ENCODE data around the gene SHISAL1.

Gene SHISAL1

DNA sequence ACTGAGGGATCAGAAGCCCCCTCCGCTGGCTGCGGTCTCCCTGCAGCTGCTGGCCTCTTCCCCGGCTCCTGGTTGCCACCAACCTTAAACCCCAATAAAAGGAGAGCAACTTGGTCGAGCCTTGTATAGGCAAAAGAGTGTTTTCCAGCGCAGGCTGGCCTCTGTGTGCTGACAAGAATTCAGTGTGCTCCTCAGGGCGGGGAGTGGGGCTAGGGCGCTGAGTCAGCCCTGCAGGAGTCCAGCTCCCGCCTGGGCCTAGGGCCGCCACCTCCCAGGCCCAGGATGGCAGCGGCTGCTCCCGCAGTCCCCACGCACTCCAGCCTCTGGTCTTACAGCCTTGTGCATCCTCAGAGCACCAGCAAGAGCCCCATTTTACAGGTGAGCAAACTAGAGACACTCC lies at the start of gene SHISAL1:
SHISAL1 (minus strand) TSS at position 186 of the 400 bp plus-strand sequence. CDS start 12,006 bp downstream, outside the sequence.
- DNase-seq (ENCODE audit: low spot score) = no peak

DNA sequence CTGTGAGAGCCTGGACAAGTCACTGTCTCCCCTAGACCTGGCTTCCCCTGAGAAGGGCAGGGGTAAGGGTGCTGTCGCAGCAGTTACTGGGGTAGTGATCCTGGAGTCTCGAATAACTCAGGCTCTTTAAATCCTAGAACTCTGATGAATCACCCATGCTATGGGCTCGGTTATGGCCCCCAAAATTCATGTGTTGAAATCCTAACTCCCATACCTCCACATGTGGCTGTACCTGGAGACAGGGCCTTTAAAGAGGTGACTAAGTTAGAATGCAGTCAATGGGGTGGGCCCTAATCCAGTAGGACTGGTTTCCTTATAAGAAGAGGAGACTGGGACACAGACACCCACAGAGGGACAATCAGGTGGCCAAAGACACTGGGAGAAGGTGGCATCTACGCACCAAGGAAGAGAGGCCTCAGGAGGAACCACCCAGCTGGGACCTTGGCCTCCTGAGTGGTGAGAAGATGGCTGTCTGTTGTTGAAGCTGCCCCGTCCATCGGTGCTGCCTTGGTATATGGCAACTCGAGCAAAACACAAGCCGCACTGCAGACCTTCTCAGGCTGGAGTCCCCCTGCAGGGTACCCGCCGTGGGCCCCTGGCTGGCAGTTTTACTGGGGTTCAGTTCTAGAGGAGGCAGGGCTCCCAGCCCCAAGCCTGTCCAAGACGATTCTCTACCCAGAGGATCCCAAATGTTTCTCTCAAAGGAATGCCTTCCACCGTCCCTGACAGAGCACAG lies 48.8 kb upstream of the SHISAL1 start:
- DNase-seq (ENCODE audit: low spot score) = no peak

GRCh38 chr22:44360668-44361381 lies 48.1 kb upstream of the SHISAL1 start:
- DNase-seq (ENCODE audit: low spot score) = no peak

GRCh38 chr22:44360306-44360667 lies 47.5 kb upstream of the SHISAL1 start:
- DNase-seq (ENCODE audit: low spot score) = no peak

GRCh38 chr22:44359496-44360110 lies 46.9 kb upstream of the SHISAL1 start:
- no peak for DNase-seq (ENCODE audit: low spot score)

DNA sequence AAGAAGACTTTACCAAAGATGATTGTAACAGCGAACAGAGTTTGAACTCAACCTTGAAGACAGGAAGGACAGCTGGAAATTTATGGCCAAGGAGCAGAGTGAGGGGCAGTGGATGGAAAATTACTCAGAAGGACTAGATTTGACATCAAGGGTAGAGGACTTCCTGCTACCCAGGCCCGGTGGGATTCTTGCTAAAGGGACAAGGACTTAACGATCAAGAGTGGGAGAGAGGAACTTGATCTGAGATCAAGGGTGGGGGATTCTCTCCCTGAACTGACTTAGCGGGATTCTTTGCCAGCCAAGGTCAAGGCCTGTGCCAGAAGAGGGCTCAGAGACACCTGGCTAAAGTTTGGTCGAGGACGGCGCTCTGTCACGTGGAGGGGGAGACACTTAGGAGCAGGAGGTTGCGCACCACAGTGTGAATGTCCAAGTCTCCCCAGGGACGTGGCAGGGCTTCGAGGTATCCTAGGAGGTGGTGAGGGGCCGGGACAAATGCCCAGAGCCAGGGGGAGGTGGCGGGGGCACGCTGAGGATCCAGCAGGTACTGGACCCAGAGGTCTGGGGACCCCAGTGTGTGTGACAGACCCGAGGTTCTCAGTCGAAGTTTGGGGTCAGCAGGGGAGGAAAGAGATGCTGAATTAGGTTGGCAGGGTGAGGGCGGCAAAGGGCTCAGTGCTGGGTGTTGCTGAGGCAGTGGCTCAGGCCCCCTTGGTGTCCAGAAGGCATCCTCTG lies 46.1 kb upstream of the SHISAL1 start:
- no peak for DNase-seq (ENCODE audit: low spot score)

DNA sequence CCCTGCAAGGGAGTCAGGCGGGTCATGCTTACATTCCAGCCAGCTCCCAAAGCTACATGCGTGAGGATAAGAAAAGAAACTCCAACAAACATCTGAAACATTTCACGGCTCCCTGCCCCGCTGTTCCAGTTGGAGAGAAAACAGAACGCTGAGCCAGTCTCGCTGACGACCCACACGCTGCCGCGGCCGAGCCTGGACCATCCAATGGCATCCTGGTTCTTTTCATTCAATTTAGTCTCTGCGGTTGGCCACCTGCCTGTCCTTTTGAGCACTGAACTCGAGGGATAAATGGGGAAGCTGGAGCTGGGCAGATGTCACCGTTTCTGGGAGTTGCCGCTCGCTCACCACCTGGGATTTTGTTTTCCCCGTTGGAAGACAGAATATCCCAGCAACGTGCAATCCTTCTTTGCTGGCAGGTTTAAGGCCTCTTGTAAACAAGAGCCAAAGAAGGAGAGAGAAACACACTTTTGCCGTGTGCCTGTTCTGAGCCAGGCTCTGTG lies 45.3 kb upstream of the SHISAL1 start:
- no peak for DNase-seq (ENCODE audit: low spot score)

DNA sequence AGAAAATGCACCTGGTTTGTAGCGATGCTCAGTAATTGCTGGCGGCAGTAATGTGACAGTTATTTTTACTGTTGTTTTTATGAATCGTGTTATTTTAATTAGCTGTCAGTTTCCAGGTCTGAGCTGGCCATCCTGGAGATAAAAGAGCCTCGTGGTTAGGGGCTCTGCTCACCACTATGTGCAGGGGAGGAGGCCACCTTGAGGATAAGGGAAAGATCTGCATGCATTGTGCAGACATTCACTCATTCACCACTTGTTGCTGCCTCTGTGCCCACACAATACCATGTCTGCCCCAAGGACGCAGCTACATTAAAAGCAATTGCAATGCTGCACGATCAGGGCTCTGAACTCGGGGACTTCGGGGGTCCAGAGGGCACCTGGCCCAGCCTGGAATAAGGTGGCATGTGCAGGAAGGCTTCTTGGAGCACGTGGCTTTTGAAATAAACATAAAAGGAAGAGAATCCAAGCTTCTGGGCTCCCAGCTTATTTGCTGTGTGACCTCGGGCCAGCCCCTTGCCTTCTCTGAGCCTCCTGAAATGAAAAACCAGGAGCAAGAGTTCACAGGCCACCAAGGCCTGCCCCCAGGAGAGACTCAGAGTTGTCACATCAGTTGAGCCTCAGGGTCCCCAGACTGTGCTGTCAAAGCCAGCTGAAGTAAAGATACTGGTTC lies 44.7 kb upstream of the SHISAL1 start:
- DNase-seq (ENCODE audit: low spot score) = no peak

DNA sequence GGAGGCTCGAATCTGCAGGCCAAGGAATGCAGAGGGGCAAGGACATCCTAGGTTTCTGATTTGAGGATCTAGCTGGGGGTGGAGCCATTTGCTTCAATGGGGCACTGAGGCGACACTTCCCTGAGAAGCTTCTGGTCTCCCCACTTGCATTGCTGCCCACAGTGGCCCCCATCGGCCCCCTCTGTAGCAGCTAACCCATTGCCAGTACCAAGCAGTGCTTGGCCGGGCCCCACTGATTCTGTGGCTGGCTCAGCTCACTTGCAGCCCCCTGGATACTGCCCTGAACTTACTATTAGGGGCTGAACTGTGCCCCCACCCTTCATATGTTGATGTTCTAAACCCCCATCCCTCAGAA lies 42.9 kb upstream of the SHISAL1 start:
- DNase-seq (ENCODE audit: low spot score) = no peak

DNA sequence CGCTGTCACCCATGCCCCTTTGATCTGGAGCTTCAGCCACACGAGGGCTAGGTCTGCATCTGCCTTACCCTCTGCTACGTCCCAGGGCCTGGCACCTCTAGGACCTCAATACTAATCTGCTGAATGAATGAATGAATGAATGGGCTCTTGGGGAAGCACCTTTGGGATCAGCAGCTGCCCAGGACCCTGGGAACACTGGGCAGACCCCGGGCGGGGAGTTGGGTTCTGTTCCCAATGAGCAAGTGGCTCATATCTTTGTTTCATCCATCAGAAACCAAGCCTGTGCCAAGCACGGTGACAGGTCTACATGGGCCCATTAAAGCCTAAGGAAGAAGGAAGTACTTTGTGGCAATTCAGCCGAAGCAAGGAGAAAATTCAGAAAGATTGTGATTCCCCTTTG lies 41.5 kb upstream of the SHISAL1 start:
- DNase-seq (ENCODE audit: low spot score) = no peak

- no peak for DNase-seq (ENCODE audit: low spot score)
These were observed 40.3 kb upstream of the SHISAL1 start for GRCh38 chr22:44353041-44353440.

DNA sequence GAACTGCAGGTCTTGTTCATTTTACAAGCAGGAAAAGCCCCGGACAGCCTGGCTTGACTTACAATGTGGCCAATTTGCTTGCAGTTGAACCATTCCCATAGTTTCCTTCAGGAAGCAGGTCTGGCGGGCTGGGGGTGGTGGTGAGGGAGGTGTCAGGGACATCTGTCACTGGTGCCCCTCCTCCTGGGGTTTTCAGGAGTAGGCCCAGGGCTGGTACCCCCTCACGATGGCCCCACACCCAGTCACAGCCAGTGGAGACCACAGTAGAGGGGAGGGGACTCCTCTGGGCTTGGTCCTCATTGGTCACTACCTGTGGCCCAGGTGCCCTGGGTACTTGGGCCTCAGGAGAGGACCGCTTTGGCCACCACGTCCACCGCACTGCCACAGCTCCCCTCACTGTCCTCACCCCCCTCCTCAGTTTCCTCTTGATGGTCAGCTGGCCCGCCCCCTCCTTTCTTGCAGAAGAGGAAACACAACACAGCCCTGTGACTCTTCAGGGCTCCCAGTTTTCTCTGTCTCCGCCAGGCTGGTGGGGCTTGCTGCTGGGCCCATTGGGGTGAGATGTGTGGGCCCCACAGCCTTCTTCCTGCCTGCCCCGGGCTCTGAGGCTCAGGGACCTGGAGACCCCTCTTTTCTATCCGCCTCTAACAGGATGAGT lies 39.8 kb upstream of the SHISAL1 start:
- no peak for DNase-seq (ENCODE audit: low spot score)

DNA sequence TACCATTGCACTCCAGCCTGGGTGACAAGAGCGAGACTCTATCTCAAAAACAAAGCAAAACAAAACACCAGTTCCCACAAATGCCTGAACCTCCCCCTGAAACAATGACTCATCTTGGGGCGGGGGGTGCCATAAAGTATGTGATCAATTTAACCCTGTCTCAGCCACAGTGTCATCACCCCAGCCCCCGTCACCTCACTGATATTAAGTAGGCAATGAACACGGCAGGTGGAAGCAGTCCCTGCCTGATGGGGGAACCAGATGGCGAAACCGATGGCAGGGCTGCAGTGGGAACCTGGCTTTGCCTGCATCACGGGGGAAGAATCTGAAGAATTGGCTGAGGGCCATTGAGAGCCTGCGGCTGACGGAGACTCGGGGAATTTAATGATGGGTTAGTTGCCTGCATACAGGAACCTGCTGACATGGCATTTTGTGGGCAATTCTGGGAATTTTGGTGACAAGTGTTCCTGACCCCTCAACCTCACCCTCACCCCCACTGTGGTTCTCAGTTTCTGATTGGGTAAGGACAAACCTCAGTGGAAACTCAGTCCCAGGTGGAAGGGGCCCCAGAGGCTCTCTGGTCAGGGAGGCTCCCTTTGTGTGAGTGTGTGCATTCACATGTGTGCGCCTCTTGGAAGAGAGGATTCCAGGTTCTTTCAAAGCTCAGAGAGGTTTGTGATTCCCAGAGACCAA lies 39.1 kb upstream of the SHISAL1 start:
- DNase-seq (ENCODE audit: low spot score) = no peak

DNA sequence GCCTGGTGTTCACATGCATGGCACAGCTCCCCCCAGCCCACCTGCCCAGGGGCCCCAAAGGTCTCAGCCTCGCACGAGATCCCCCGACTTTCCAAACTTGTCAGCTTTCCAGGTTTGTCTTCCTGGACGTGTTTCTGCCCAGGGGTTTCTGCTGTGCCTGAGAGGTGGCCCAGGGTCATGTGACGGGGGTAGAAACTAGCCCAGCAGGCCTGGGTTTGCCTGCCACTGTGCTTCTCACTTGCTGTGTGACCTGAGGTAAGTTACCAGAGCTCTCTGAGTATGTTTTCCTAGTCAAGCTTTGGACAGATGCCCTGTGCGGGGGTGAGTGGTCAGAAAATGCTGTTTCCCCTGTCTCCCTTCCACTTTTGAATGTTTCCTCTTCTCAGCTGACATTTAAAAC lies 38.3 kb upstream of the SHISAL1 start:
- DNase-seq (ENCODE audit: low spot score) = no peak

GRCh38 chr22:44349594-44349993 lies 36.8 kb upstream of the SHISAL1 start:
- no peak for DNase-seq (ENCODE audit: low spot score)

DNA sequence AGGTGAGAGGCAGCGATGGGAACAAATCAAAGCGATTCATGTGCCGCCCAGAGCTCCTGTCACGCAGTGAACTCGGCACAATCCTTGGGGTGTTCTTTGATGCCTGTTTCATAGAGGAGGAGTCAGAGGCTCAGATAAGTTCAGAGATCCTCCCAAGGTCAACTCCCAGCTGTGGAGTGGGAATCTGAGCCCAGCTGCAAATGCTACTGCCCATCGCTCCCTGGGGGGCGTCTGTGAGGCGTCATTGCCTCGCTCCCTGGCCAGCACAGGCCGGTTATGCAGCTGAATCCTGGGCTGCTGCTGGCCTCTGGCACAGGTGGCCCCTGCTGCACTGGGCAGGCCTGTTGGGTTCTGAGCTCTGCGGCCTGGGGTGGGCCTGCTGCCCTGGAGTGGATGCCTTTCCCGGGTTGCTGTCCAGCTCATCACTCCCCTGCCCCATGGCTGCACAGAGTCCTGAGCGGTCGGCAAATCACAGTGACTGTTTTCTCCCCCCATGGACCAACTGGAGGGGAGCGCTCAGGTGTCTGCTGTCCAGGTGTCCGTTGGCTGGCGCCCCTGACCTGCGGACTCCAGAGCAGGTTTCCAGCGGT lies 36.3 kb upstream of the SHISAL1 start:
- DNase-seq (ENCODE audit: low spot score) = no peak

DNA sequence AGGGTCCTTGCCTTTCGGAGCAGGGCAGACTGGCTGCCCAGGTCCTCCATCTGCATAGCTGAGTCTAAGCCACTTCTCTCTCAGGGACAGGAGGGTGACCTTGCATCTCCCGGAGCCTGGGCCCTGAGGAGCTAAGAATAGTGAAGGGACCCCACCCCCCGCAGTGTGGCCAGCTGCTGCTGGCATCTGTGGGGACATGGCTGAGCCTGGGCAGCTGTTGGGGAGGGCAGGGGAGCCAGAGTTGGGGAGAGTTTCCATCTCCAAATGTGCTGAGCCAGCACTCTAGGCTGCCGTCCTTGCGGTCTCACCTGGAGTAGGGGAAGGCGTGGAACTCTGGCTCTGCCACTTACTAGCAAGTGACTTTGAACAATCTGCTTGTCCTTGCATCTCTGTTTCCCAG lies 34.8 kb upstream of the SHISAL1 start:
- no peak for DNase-seq (ENCODE audit: low spot score)

DNA sequence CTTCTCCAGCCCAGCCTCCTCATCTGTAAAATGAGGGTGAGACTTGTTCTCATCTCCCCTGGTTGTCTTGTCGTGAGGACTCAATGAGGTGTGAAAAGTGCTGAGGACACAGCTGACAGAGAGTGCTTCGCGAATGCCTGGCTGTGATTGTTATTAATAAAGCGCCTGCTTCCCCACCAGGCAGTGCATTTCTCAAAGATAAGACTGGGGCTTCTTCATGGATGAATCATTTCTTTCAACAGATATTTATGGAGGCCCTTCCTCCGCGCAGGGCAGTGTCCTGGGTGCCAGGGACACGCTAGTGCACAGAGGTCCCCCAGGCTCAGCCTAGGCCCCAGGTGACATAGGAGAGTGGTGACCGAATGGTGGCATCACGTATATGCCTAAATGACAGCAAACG lies 34.3 kb upstream of the SHISAL1 start:
- no peak for DNase-seq (ENCODE audit: low spot score)

DNA sequence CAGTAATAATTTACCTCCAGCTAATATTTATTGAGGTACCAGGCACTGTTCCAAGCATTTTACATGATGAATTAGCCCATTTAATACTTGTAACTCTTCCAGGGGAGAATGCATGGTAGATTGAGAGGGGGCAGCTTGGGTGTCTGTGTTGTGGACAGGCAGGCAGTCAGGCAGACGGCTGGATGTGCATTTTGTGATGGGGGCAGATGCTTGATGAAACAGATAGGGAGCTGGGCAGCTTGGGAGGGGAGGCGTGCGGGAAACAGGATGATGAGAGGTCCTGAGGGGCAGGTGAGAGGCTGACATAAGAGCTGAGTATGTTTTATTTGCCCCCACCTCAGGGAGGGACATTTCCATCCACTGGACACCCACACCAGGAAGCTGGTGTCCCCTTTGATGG lies 33.1 kb upstream of the SHISAL1 start:
- DNase-seq (ENCODE audit: low spot score) = no peak

- DNase-seq (ENCODE audit: low spot score) = no peak
These were observed 31.7 kb upstream of the SHISAL1 start for GRCh38 chr22:44344407-44344806.
